ENCODE results near the gene INPP5J. TPM values are rescaled to one million over a fixed set of nuclear protein-coding genes. Genes with fewer than 3 reads are reported as not detected.
A peak's percentile ranks its signal among the peaks of the same experiment; 100 is the strongest.

Gene INPP5J
- total and polyA plus RNA-seq, 2 experiments from 2014 or later: 4.8 to 14.5 TPM

- peaks cover 21% of the 10 kb centered on the region for H3K4me1 ChIP-seq (ENCODE audit: insufficient read depth)
- peak overlapping the region; percentile 66 for H3K4me3 ChIP-seq
- H3K36me3 ChIP-seq (ENCODE audit: insufficient read depth): no peaks in the 10 kb centered on the region
- peak overlapping the region; percentile 98 for H3K27ac Mint-ChIP-seq
- H3K4me1 Mint-ChIP-seq: peaks cover 37% of the 10 kb centered on the region
- peaks cover 12% of the 10 kb centered on the region for H3K79me2 ChIP-seq (replicated peaks; ENCODE audit: insufficient read depth)
- no peak for ATAC-seq
- H3F3A ChIP-seq (replicated peaks; ENCODE audit: low read depth): peaks cover 7% of the 10 kb centered on the region; the same call in 1 of the 2 replicates
- peak overlapping the region; percentile 87 for H3K4me3 Mint-ChIP-seq
- no peak overlapping the region for H3K27ac ChIP-seq (ENCODE audit: low read depth)
- no peaks in the 10 kb centered on the region for H3K9me3 Mint-ChIP-seq
- TF ChIP-seq ETS1 (IDR thresholded peaks at IDR 0.05): no peak
- no peak for TF ChIP-seq EZH2 (IDR thresholded peaks at IDR 0.05; ENCODE audit: low read depth, unreplicated experiment)
- no peak for TF ChIP-seq ZNF331 (CRISPR knock-in tag; IDR thresholded peaks at IDR 0.05; ENCODE audit: low read depth)
- H4K20me1 ChIP-seq (replicated peaks; ENCODE audit: insufficient read depth): peaks cover 4% of the 10 kb centered on the region; the same call in 1 of the 2 replicates
- peak overlapping the region; percentile 100 for H3K4me2 ChIP-seq
- H3K27me3 Mint-ChIP-seq (ENCODE audit: insufficient read depth, low read depth, poor library complexity): peaks cover 24% of the 10 kb centered on the region
- H2AFZ ChIP-seq: no peak overlapping the region
- H3K9me2 ChIP-seq (ENCODE audit: insufficient read depth): no peaks in the 10 kb centered on the region
- no peaks in the 10 kb centered on the region; the same call in 2 of the 3 replicates for H3K36me3 Mint-ChIP-seq (ENCODE audit: low read depth)
- DNase-seq (ENCODE audit: low spot score): peak; percentile 16
- H3K27me3 ChIP-seq (ENCODE audit: insufficient read depth): peaks cover 9% of the 10 kb centered on the region
Observed at GRCh38 chr22:31080164-31080847, 42.5 kb upstream of the INPP5J start.

- no peaks in the 10 kb centered on the region for H3K36me3 ChIP-seq (ENCODE audit: insufficient read depth)
- DNase-seq (ENCODE audit: low spot score) (peak; percentile 97), ATAC-seq (peak; percentile 70)
- peak within 1 kb of the TSS; percentile 100 for H3K4me2 ChIP-seq
- no peak within 1 kb of the TSS for H2AFZ ChIP-seq
- peaks cover 21% of the 10 kb centered on the region for H3K4me1 ChIP-seq (ENCODE audit: insufficient read depth)
- H3K9me2 ChIP-seq (ENCODE audit: insufficient read depth): no peaks in the 10 kb centered on the region
- H3K36me3 Mint-ChIP-seq (ENCODE audit: low read depth): no peaks in the 10 kb centered on the region; the same call in 2 of the 3 replicates
- peaks cover 12% of the 10 kb centered on the region for H3K79me2 ChIP-seq (replicated peaks; ENCODE audit: insufficient read depth)
- peaks cover 4% of the 10 kb centered on the region; the same call in 1 of the 2 replicates for H4K20me1 ChIP-seq (replicated peaks; ENCODE audit: insufficient read depth)
- H3K4me3 ChIP-seq: peak within 1 kb of the TSS; percentile 66
- TF ChIP-seq JUNB (IDR thresholded peaks at IDR 0.05; ENCODE audit: unreplicated experiment) (no peak), ETS1 (IDR thresholded peaks at IDR 0.05) (no peak), ZNF331 (CRISPR knock-in tag; IDR thresholded peaks at IDR 0.05; ENCODE audit: low read depth) (no peak), POLR2AphosphoS5 (IDR thresholded peaks at IDR 0.05; ENCODE audit: low read depth) (peak; percentile 93), EZH2 (IDR thresholded peaks at IDR 0.05; ENCODE audit: low read depth, unreplicated experiment) (no peak), STAT1 (IDR thresholded peaks at IDR 0.05; ENCODE audit: unreplicated experiment) (no peak), NANOG (IDR thresholded peaks at IDR 0.05; ENCODE audit: borderline replicate concordance) (no peak)
- H3K27me3 Mint-ChIP-seq (ENCODE audit: insufficient read depth, low read depth, poor library complexity): peaks cover 26% of the 10 kb centered on the region
- peaks cover 7% of the 10 kb centered on the region; the same call in 1 of the 2 replicates for H3F3A ChIP-seq (replicated peaks; ENCODE audit: low read depth)
- H3K27me3 ChIP-seq (ENCODE audit: insufficient read depth): peaks cover 9% of the 10 kb centered on the region
- H3K4me3 Mint-ChIP-seq: peak within 1 kb of the TSS; percentile 87
- H3K4me1 Mint-ChIP-seq: peaks cover 37% of the 10 kb centered on the region
- no peaks in the 10 kb centered on the region for H3K9me3 Mint-ChIP-seq
- peak within 1 kb of the TSS; percentile 98 for H3K27ac Mint-ChIP-seq
- H3K27ac ChIP-seq (ENCODE audit: low read depth): no peak within 1 kb of the TSS; the same call in 1 of the 2 replicates
Observed at GRCh38 chr22:31080848-31081649, 41.7 kb upstream of the INPP5J start, which contains the start of gene SMTN. Gene SMTN, plus strand, starts transcription at chr22:31081318. Its CDS starts 1,941 bp downstream, at chr22:31083259.

Data from GM23338 (cell line).